ENCODE data around the gene PARP15.

DNA sequence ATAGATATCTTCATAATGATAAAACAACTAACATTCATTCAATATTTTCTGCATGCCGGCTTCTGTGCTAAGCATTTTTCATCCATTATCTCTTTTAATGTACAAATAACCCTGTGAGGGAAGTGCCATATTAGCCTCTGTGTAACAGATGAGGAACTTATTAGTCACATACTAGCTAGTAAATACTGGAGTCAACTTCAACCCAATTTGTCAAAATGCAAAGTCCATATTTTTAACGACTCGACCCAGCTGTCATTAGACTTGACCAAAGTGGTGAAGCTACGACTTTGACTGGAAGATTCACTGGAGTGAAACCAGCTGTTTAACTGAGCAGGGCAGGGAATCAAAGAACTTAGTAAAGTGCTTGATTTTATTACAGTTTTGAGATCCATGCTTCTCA lies 41.6 kb downstream of the PARP15 start:
- TF ChIP-seq, protein P1, sequence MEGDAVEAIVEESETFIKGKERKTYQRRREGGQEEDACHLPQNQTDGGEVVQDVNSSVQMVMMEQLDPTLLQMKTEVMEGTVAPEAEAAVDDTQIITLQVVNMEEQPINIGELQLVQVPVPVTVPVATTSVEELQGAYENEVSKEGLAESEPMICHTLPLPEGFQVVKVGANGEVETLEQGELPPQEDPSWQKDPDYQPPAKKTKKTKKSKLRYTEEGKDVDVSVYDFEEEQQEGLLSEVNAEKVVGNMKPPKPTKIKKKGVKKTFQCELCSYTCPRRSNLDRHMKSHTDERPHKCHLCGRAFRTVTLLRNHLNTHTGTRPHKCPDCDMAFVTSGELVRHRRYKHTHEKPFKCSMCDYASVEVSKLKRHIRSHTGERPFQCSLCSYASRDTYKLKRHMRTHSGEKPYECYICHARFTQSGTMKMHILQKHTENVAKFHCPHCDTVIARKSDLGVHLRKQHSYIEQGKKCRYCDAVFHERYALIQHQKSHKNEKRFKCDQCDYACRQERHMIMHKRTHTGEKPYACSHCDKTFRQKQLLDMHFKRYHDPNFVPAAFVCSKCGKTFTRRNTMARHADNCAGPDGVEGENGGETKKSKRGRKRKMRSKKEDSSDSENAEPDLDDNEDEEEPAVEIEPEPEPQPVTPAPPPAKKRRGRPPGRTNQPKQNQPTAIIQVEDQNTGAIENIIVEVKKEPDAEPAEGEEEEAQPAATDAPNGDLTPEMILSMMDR (IDR thresholded peaks at IDR 0.05) = no peak
- no peak for TF ChIP-seq EP300 (IDR thresholded peaks at IDR 0.05; ENCODE audit: low read depth)
- no peak for TF ChIP-seq POLR2A (IDR thresholded peaks at IDR 0.05)

Measured in transverse colon (tissue), 3 donors.